WTC11 (cell line): ENCODE data around the gene PPP1CB. TPM values are rescaled to one million over a fixed set of nuclear protein-coding genes. Genes with fewer than 3 reads are reported as not detected.

Experiments
- ATAC-seq: fragments of 200-7000 bp; cut with Tn5 transposase; 2 replicates; pipeline ENCODE4 v1.10.0; 2021; ENCODE audit warnings: mild to moderate bottlenecking, moderate library complexity
- CTCF ChIA-PET: fragments of 300-600 bp; sonication (Branson Sonifier 250); formaldehyde crosslinking; loops from one replicate; lab custom pipeline; 2021; ENCODE audit warnings: antibody characterized with exemption; lab: Charles Lee
- POLR2A ChIA-PET: fragments of 350-600 bp; sonication (Branson Sonifier 250); formaldehyde crosslinking; loops from one replicate; lab custom pipeline; 2021; ENCODE audit warnings: antibody characterized with exemption; lab: Charles Lee
- DNase-seq: peaks from one replicate; pipeline ENCODE4 v3.0.0; 2021; ENCODE audit warnings: low spot score
- H3K27ac Mint-ChIP-seq: 2 replicates; pipeline ENCODE4 v1.8.0; 2021; ENCODE audit warnings: mixed read lengths
- H3K27me3 Mint-ChIP-seq: 2 replicates; pipeline ENCODE4 v1.8.0; 2021; ENCODE audit warnings: low read depth, mild to moderate bottlenecking, moderate library complexity, mixed read lengths
- H3K36me3 Mint-ChIP-seq: 2 replicates; pipeline ENCODE4 v1.8.0; 2021; ENCODE audit warnings: mixed read lengths
- H3K4me1 Mint-ChIP-seq: 2 replicates; pipeline ENCODE4 v1.8.0; 2022; ENCODE audit warnings: mixed read lengths
- H3K4me3 Mint-ChIP-seq: 2 replicates; pipeline ENCODE4 v1.8.0; 2021; ENCODE audit warnings: mild to moderate bottlenecking, moderate library complexity, mixed read lengths
- H3K9me3 Mint-ChIP-seq: 2 replicates; pipeline ENCODE4 v1.8.0; 2021; ENCODE audit warnings: mixed read lengths
- FOXK1 ChIP-seq: sonication (generic); formaldehyde crosslinking; IDR thresholded peaks from 2 replicates; pipeline ENCODE4 v1.8.0; 2022; ENCODE audit warnings: mild to moderate bottlenecking, moderate library complexity, missing genetic modification reagents
- GTF2I ChIP-seq: fragments of 250-450 bp; sonication (Bioruptor Pico); conservative IDR thresholded peaks from 2 replicates; pipeline ENCODE4 v1.4.0; 2021; ENCODE audit warnings: mild to moderate bottlenecking
- MXD4 ChIP-seq: fragments of 250-450 bp; sonication (Bioruptor Pico); IDR thresholded peaks from 2 replicates; pipeline ENCODE4 v1.8.0; 2021; ENCODE audit warnings: mild to moderate bottlenecking, moderate library complexity, borderline replicate concordance
- PRRX2 ChIP-seq: fragments of 250-450 bp; sonication (Bioruptor Pico); IDR thresholded peaks from 2 replicates; pipeline ENCODE4 v1.8.0; 2021; ENCODE audit warnings: mild to moderate bottlenecking
- SMAD3 ChIP-seq: sonication (generic); formaldehyde crosslinking; IDR thresholded peaks from 2 replicates; pipeline ENCODE4 v1.8.0; 2022; ENCODE audit warnings: missing genetic modification reagents, mild to moderate bottlenecking, borderline replicate concordance
- SMAD4 ChIP-seq: sonication (generic); formaldehyde crosslinking; IDR thresholded peaks from 2 replicates; pipeline ENCODE4 v1.8.0; 2022; ENCODE audit warnings: mild to moderate bottlenecking, missing genetic modification reagents
- TP53 ChIP-seq: sonication (generic); formaldehyde crosslinking; IDR thresholded peaks from 2 replicates; pipeline ENCODE4 v1.8.1; 2023; ENCODE audit warnings: mild to moderate bottlenecking, missing genetic modification reagents
- ZBTB21 ChIP-seq: sonication (generic); formaldehyde crosslinking; IDR thresholded peaks from 2 replicates; pipeline ENCODE4 v1.8.1; 2023; ENCODE audit warnings: mild to moderate bottlenecking, missing genetic modification reagents, borderline replicate concordance
- ZNF138 ChIP-seq: sonication (generic); formaldehyde crosslinking; conservative IDR thresholded peaks from 2 replicates; pipeline ENCODE4 v1.8.1; 2022; ENCODE audit warnings: mild to moderate bottlenecking, moderate library complexity, missing genetic modification reagents
- ZNF219 ChIP-seq: sonication (generic); formaldehyde crosslinking; IDR thresholded peaks from 2 replicates; pipeline ENCODE4 v1.8.0; 2023; ENCODE audit warnings: missing genetic modification reagents, mild to moderate bottlenecking, borderline replicate concordance
- ZNF416 ChIP-seq: fragments of 250-450 bp; sonication (Bioruptor Pico); IDR thresholded peaks from 2 replicates; pipeline ENCODE4 v1.9.0; 2021; ENCODE audit warnings: mild to moderate bottlenecking, inconsistent platforms
- ZNF512 ChIP-seq: sonication (generic); formaldehyde crosslinking; IDR thresholded peaks from 2 replicates; pipeline ENCODE4 v1.8.1; 2022; ENCODE audit warnings: missing genetic modification reagents, borderline replicate concordance
- total RNA-seq: library from RNA; stranded (reverse); gene quantifications from 3 replicates; pipeline ENCODE4 v1.2.3, GENCODE V29; 2021
- TF ChIP-seq, protein P1 (sequence below): sonication (generic); formaldehyde crosslinking; IDR thresholded peaks from 2 replicates; pipeline ENCODE4 v1.8.1; 2022; ENCODE audit warnings: mild to moderate bottlenecking, missing genetic modification reagents, moderate library complexity, borderline replicate concordance
- TF ChIP-seq, protein P2 (sequence below): fragments of 250-450 bp; sonication (Bioruptor Pico); IDR thresholded peaks from 2 replicates; pipeline ENCODE4 v2.1.2; 2022; ENCODE audit warnings: mild to moderate bottlenecking, moderate library complexity
- TF ChIP-seq, protein P3 (sequence below): fragments of 250-450 bp; sonication (Bioruptor Pico); conservative IDR thresholded peaks from 2 replicates; pipeline ENCODE4 v1.9.0; 2021; ENCODE audit warnings: mild to moderate bottlenecking
- TF ChIP-seq, protein P4 (sequence below): fragments of 250-450 bp; sonication (Bioruptor Pico); IDR thresholded peaks from 2 replicates; pipeline ENCODE4 v1.9.0; 2021; ENCODE audit warnings: mild to moderate bottlenecking, borderline replicate concordance

PPP1CB gene
- total RNA-seq, 1 experiment from 2014 or later, result 133 TPM

DNA sequence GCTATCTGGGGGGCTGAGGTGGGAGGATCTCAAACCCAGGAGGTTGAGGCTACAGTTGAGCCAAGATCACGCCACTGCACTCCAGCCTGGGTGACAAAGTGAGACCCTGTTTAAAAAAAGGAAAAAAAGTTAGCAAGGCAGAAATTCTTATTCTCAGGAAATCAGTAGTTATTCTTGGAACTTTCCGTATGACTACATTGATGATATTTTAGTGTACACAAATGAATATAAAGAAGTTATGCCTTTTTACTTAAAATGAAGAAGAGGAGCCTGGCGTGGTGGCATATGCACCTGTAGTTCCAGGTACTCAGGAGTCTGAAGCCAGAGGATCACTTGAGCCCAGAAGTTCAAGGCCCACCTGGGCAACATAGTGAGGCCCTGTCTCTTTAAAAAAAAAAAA lies 66.4 kb downstream of the PPP1CB start:
- Mint-ChIP-seq H3K4me1 (peaks cover 2% of the 10 kb centered on the region; the same call in 1 of the 2 replicates), H3K4me3 (no peak overlapping the region), H3K27ac (no peak overlapping the region), H3K36me3 (no peaks in the 10 kb centered on the region), H3K27me3 (peaks cover 8% of the 10 kb centered on the region), H3K9me3 (no peaks in the 10 kb centered on the region)
- no peak for ATAC-seq
- no peak for DNase-seq
- TF ChIP-seq, protein P1, sequence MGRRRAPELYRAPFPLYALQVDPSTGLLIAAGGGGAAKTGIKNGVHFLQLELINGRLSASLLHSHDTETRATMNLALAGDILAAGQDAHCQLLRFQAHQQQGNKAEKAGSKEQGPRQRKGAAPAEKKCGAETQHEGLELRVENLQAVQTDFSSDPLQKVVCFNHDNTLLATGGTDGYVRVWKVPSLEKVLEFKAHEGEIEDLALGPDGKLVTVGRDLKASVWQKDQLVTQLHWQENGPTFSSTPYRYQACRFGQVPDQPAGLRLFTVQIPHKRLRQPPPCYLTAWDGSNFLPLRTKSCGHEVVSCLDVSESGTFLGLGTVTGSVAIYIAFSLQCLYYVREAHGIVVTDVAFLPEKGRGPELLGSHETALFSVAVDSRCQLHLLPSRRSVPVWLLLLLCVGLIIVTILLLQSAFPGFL, result no peak
- TF ChIP-seq ZBTB21 (CRISPR knock-in tag) (no peak), PRRX2 (CRISPR knock-in tag) (no peak), ZNF512 (CRISPR knock-in tag) (no peak), GTF2I (CRISPR knock-in tag) (no peak), SMAD4 (CRISPR knock-in tag) (no peak), MXD4 (CRISPR knock-in tag) (no peak), FOXK1 (CRISPR knock-in tag) (no peak), ZNF416 (no peak), ZNF138 (CRISPR knock-in tag) (no peak), TP53 (CRISPR knock-in tag) (no peak), ZNF219 (CRISPR knock-in tag) (no peak), SMAD3 (CRISPR knock-in tag) (no peak)
- TF ChIP-seq, protein P2, sequence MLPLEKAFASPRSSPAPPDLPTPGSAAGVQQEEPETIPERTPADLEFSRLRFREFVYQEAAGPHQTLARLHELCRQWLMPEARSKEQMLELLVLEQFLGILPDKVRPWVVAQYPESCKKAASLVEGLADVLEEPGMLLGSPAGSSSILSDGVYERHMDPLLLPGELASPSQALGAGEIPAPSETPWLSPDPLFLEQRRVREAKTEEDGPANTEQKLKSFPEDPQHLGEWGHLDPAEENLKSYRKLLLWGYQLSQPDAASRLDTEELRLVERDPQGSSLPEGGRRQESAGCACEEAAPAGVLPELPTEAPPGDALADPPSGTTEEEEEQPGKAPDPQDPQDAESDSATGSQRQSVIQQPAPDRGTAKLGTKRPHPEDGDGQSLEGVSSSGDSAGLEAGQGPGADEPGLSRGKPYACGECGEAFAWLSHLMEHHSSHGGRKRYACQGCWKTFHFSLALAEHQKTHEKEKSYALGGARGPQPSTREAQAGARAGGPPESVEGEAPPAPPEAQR, result no peak
- TF ChIP-seq, protein P3, sequence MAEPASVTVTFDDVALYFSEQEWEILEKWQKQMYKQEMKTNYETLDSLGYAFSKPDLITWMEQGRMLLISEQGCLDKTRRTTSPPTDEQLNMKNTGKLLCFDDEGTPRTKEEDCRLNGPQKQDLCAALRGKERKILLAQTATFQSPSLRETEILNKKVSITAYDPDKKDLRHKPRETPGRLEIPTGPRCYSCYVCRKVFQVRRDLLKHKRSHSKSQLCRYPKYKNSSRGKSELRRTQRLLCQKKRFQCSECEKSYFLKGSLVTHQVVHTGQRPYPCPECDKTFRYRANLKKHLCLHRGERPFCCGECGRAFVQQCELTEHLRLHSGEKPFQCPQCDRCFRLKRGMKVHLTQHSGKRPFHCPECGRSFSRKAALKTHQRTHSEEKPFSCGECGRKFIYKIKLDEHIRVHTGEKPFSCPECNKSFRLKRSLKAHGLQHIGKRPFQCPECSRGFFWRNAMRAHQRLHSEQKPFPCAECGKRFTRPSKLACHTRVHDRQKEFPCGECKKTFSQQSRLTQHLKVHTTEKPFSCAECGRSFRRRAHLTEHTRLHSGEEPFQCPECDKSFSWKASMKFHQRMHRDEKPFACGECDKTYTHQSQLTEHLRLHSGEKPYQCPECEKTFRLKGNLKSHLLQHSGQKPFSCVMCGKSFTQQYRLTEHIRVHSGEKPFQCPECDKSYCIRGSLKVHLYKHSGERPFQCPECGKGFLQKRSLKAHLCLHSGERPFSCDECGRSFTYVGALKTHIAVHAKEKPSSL, result no peak
- TF ChIP-seq, protein P4, sequence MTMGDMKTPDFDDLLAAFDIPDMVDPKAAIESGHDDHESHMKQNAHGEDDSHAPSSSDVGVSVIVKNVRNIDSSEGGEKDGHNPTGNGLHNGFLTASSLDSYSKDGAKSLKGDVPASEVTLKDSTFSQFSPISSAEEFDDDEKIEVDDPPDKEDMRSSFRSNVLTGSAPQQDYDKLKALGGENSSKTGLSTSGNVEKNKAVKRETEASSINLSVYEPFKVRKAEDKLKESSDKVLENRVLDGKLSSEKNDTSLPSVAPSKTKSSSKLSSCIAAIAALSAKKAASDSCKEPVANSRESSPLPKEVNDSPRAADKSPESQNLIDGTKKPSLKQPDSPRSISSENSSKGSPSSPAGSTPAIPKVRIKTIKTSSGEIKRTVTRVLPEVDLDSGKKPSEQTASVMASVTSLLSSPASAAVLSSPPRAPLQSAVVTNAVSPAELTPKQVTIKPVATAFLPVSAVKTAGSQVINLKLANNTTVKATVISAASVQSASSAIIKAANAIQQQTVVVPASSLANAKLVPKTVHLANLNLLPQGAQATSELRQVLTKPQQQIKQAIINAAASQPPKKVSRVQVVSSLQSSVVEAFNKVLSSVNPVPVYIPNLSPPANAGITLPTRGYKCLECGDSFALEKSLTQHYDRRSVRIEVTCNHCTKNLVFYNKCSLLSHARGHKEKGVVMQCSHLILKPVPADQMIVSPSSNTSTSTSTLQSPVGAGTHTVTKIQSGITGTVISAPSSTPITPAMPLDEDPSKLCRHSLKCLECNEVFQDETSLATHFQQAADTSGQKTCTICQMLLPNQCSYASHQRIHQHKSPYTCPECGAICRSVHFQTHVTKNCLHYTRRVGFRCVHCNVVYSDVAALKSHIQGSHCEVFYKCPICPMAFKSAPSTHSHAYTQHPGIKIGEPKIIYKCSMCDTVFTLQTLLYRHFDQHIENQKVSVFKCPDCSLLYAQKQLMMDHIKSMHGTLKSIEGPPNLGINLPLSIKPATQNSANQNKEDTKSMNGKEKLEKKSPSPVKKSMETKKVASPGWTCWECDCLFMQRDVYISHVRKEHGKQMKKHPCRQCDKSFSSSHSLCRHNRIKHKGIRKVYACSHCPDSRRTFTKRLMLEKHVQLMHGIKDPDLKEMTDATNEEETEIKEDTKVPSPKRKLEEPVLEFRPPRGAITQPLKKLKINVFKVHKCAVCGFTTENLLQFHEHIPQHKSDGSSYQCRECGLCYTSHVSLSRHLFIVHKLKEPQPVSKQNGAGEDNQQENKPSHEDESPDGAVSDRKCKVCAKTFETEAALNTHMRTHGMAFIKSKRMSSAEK (CRISPR knock-in tag), result no peak
- CTCF ChIA-PET, result interaction anchor here (0.6 to 1.0 kb wide), 2 partner anchors 224 to 251 kb away, joined by 3 read pairs; no protein-coding TSS in a partner anchor
- POLR2A ChIA-PET, result no interaction called here
